HG02610 (cell line): ENCODE measurements around the gene AP1S1.
A peak's percentile ranks its signal among the peaks of the same experiment; 100 is the strongest.
"Not testable (repeated sequence)": the region's sequence is repeated elsewhere in the genome, so short reads cannot be mapped to it uniquely, and the experiment has no call there.

Source experiments
- ATAC-seq: cut with Tn5 transposase; IDR thresholded peaks from one replicate; pipeline ENCODE4 v1.9.1; 2021; ENCODE audit warnings: mild to moderate bottlenecking, moderate library complexity; ENCODE audit not compliant: unreplicated experiment

AP1S1 gene

GRCh38 chr7:101124376-101125056, 29.8 kb upstream of the AP1S1 start:
- no peak for ATAC-seq

- peak; percentile 53 for ATAC-seq
Measured at GRCh38 chr7:101125989-101126650, 28.2 kb upstream of the AP1S1 start.

GRCh38 chr7:101126651-101127459, 27.4 kb upstream of the AP1S1 start, which contains the start of gene SERPINE1:
Gene SERPINE1, plus strand, starts transcription at chr7:101127104. Its CDS starts 1,290 bp downstream, at chr7:101128394.
- ATAC-seq: no peak

GRCh38 chr7:101127460-101128039, 26.7 kb upstream of the AP1S1 start:
- no peak for ATAC-seq

- no peak for ATAC-seq
Measured at GRCh38 chr7:101128040-101128834, 26.0 kb upstream of the AP1S1 start.

- no peak for ATAC-seq
Measured at GRCh38 chr7:101129603-101130117, 24.6 kb upstream of the AP1S1 start.

GRCh38 chr7:101132626-101133600, 21.4 kb upstream of the AP1S1 start:
- not testable (repeated sequence) for ATAC-seq

- no peak for ATAC-seq
Measured at GRCh38 chr7:101133621-101134398, 20.5 kb upstream of the AP1S1 start.

GRCh38 chr7:101134399-101134980, 19.8 kb upstream of the AP1S1 start:
- ATAC-seq: no peak

GRCh38 chr7:101137651-101138212, 16.5 kb upstream of the AP1S1 start:
- ATAC-seq: no peak

- peak; percentile 86 for ATAC-seq
Measured at GRCh38 chr7:101138213-101138870, 15.9 kb upstream of the AP1S1 start.

- ATAC-seq: no peak
Measured at GRCh38 chr7:101140339-101140699, 14.0 kb upstream of the AP1S1 start.

GRCh38 chr7:101140746-101141382, 13.4 kb upstream of the AP1S1 start:
- no peak for ATAC-seq

- no peak for ATAC-seq
Measured at GRCh38 chr7:101151908-101152651, 2.2 kb upstream of the AP1S1 start.

- peak; percentile 20 for ATAC-seq
Measured at GRCh38 chr7:101154693-101155102, 422 bp downstream of the AP1S1 start.

GRCh38 chr7:101155303-101155702, 1.0 kb downstream of the AP1S1 start:
- no peak for ATAC-seq
